GM04503 (cell line): ENCODE results near the gene FBN2.
"Not testable (repeated sequence)": the region's sequence is repeated elsewhere in the genome, so short reads cannot be mapped to it uniquely, and the experiment has no call there.

Experiments
- DNase-seq: peaks from one replicate; pipeline ENCODE4 v3.0.0-alpha.2; 2012; ENCODE audit warnings: low read depth

The FBN2 gene

DNA sequence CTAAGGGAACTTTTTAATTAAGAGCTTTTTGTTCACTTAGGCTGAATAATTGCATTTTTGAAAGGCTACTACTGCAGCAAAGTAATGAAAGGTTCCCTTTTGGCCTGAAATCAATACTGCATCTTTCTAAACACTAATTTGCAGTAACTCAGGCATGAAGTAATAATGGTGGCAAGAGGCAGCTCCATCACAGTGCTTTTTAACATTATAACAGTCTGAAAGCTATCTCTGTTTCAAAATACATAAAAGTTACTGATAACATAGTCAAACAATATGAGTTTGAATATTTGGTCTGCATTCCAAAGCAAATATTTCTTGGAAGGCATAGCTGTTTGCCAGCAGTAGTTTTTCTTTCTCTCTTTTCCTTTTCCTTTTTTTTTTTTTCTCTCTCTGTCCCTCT, 113.4 kb downstream of the FBN2 start:
- DNase-seq = no peak

DNA sequence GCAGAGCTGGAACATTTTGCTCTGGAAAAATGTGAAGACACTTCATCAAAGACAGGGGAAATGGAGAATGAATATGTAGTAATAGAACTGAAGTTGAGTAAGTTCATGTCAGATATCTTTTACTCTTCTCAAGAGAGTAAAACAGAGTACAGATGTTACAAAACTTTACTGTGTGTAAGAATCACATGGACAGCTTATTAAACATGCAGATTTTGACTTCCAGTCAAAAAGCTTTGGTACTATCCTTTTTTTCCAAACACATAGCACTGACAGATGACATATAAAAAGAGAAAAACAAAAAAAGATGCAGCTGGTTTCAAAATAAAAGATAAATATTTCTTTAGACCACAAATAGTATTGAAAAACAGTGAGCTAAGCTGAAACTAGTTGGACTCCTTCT, 115.4 kb downstream of the FBN2 start:
- DNase-seq = no peak

DNA sequence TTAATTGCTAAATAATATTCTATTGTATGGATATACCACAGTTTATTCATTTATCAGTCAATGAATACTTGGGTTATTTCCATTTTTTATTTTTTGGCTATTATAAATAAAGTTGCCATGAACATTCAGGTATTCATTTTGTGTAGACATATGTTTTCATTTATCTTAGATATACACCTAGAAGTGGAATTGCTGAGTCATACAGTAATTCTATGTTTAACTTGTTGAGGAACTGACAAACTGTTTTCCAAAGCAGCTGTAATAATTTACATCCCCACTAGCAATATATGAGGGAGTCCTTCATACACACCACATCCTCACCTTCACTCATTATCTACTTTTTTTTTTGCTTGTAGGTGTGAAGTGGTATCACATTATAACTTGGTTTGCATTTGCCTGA, 123.6 kb downstream of the FBN2 start:
- DNase-seq = no peak

DNA sequence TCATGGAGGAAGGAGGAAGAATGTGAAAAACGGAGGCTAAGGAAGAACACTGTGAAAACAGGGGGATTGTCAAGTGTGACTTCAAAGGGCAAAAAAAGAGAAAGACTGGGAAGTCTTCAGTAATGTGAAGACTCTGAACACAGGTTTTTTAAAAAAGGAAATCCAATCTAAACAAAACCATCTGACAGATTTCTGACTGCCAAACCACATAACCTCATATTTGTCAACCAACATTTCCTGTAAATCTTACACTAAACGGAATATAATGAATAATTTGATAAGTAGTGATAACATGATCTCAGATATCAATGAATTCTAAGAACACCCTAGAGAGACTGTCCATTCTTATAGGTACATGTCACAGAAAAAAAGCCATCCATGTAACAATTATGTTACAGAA, 124.7 kb downstream of the FBN2 start:
- no peak for DNase-seq

DNA sequence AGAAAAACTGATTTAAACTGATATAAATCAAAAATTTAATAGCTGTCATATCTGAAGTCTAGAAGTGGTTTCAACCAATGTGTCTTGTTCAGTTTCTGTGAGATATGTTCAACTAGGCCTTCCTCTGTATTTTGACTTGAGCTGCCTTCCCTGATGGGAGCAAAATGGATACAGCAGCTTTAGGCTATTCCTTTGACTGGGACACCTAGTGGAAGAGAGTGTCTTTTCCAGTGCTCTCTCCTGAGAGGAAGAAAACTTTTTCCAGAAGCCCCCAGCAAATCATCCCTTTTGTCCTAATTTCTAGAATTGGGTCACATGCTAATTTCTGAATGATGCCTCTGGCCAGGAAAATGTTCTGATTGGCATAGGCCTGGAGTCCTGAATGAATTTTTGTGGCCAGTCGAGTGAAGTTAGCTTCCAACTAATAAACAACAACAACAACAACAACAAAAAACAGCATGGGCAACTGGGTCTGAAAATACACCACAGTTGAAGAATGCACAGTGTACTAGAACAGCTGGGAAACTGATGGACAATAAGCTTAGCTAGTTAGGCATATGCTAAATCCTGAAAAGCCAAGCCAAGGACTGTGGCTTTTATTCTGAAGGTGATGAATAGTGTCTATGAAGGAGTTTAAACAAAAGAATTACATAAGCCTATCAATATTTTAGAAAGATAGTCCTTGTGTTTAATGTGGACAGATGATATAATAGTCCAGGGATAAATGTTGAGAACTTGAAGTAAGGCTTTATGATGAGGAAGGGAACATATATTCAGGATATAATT, 125.7 kb downstream of the FBN2 start:
- DNase-seq = no peak

- DNase-seq = no peak
Measured at GRCh38 chr5:128409166-128409800, 128.8 kb downstream of the FBN2 start.

DNA sequence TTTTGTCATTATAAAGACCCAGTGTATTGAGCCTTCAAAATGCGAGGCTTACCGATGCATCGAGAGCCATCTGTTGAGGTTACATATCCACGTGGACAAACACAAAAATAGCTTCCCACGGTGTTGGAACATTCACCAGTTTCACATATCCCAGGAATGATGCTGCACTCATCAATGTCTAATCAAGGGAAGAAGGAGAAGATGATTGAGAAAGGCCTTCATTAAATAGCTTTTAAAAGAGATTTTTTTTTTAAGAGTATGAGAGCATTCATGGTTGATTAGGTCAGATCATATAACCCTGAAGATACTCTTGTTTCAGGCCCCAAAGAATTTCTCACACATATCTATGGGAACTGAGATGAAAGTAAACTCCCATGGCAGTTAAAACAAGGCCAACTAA, 129.4 kb downstream of the FBN2 start:
- DNase-seq = no peak

DNA sequence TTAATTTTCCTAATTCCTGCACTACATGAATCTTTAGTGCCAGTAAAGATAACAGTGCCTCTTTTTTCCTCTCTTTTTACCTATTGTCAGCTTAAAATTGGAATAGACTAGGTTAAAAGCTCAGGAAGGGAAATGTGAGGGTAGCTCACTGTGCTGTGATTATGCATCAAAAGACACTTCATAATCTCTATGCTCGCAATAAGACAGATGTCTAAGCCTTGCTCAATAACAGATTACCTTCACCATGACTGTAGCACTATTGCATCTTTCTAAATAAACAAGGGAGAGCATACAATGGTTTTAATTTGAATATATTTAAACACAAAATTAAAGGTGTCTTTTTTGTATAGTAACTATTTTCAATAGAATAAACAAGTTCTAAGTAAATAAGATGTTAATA, 130.1 kb downstream of the FBN2 start:
- DNase-seq = no peak

GRCh38 chr5:128406803-128407202, 131.2 kb downstream of the FBN2 start:
- no peak for DNase-seq

GRCh38 chr5:128405159-128405558, 132.9 kb downstream of the FBN2 start:
- DNase-seq = no peak

DNA sequence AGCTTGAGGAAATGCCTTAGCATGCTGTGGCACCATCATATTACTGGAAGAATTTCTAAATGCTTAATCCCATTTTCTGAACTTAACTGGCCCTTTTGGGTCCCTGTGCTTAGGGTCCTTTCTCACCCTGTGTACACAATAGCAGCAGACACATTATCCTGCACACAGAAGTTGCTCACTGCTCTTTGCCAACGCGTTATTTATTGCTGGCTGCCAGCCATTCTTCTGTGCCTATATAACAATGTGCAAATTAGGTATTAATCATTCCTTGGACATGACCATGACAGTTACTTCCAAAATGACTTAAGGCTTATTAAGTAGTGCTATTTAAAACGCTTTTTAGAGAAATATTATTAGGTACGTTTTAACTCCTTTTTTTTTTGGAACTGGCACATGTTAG, 134.7 kb downstream of the FBN2 start:
- DNase-seq = no peak

DNA sequence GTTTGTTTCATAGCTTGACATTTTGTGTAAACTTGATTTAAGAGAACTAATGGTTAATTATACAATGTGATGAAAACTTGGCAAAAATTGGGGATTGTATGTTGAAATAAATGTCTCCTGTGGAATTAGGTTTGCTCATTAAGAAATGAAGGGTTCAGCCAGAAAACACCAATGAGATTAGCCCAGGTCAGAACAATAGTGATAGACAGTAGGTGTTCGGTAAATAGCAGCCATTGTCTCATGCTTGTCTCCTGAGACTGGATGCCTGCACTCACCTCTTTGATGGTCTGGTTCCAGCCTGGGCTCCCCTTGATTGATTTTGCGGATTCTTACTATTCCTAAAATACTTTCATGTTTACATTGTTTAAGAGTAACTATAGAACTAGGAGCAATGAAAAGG, 135.5 kb downstream of the FBN2 start:
- no peak for DNase-seq

- not testable (repeated sequence) for DNase-seq
Measured at GRCh38 chr5:128400766-128401165, 137.3 kb downstream of the FBN2 start.

- no peak for DNase-seq
Measured at GRCh38 chr5:128399111-128399510, 138.9 kb downstream of the FBN2 start.

GRCh38 chr5:128397876-128398275, 140.2 kb downstream of the FBN2 start:
- DNase-seq = no peak

DNA sequence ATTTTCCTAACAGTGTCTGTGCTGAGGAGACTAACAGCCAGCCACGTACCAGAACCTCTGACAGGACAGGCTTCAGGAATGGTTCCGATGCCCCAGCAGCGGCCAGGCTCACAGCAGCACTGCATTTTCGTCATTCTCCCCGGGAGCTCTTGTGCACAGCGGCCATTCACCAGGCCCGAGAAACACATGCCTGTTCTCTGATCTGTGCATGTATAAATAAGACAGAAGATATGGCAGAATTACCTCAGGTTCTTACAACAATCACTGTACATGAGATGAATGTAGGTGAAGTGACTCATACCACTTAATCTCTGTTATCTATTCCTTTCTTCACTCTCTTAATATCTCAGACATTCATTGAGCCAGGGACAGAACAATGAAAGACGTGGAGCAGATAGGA, 143.0 kb downstream of the FBN2 start:
- DNase-seq = no peak

DNA sequence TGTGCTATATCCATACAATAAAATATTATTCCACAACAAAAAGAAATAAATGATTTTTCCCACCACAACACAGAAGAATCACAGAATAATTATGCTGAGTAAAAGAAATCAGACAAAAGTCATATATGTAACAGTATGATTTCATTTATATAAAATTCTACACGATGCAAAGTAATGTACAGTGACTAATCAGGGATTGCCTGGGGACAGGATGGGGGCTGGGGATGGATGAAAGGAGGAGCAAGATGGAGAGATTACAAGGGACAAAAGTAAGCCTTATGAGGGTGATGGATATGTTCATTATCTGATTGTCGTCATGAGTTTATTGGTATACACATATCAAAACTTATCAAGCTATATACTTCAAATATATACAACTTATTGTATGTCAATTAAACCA, 154.0 kb downstream of the FBN2 start:
- no peak for DNase-seq

DNA sequence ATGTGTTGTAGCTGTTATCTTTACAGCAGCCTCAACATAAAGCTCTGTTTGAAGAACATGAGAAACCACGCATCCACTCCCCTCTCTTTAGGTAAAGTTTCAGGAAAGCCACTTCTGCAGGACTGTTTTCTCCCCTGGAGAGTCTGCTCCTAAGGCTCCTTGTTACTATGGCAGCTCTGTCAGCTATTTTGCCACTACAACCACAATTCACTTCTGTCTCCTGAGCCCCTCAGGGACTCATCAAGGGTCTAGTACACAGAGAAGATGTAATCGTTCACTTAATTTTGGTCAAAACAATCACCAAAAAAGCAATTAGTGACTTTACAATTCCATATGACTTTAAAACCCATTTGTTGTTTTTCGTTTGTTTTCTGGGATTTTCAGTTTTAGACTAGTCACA, 157.7 kb downstream of the FBN2 start:
- no peak for DNase-seq

DNA sequence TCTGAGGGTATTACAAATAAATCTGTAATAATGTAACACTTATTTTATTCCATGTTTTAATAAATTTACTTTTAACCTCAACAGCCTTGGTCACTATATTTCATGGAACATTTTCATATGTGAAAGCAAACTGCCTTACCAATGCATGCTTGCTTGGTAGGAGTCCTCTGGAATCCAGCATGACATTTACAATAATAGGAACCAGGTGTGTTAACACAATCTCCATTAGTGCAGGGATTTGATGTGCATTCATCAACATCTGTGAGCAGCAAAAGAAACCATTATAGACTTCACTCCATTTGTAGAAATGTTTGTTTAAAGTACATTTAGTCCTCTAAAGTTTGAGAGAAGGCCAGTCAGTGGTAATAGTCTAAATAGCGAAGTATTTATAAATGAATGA, 159.4 kb downstream of the FBN2 start:
- no peak for DNase-seq

- no peak for DNase-seq
Measured at GRCh38 chr5:128378196-128378595, 159.8 kb downstream of the FBN2 start.

- DNase-seq = no peak
Measured at GRCh38 chr5:128376577-128376976, 161.5 kb downstream of the FBN2 start.

GRCh38 chr5:128366147-128366546, 171.9 kb downstream of the FBN2 start:
- no peak for DNase-seq

GRCh38 chr5:128362370-128362769, 175.7 kb downstream of the FBN2 start:
- no peak for DNase-seq

DNA sequence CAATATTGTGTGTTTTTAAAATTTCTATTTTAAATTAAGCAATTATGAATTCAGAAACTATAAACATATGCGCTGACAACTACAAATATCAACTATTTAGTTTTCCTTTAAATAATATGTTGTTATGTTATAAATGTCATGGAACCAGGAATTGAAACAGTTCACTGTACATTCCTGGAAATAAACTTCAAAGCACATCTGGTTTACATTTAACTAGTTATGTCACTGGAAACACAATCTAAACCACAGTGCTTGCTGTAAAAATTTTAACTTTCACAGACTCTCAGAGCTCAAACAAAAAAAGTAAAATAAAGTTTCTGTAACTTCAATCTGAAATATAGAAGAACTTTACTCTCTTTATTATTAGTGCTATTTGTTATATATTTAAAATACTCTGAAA, 179.2 kb downstream of the FBN2 start:
- no peak for DNase-seq
